Measurements from ENCODE around the gene SLC51B.

The SLC51B gene

DNA sequence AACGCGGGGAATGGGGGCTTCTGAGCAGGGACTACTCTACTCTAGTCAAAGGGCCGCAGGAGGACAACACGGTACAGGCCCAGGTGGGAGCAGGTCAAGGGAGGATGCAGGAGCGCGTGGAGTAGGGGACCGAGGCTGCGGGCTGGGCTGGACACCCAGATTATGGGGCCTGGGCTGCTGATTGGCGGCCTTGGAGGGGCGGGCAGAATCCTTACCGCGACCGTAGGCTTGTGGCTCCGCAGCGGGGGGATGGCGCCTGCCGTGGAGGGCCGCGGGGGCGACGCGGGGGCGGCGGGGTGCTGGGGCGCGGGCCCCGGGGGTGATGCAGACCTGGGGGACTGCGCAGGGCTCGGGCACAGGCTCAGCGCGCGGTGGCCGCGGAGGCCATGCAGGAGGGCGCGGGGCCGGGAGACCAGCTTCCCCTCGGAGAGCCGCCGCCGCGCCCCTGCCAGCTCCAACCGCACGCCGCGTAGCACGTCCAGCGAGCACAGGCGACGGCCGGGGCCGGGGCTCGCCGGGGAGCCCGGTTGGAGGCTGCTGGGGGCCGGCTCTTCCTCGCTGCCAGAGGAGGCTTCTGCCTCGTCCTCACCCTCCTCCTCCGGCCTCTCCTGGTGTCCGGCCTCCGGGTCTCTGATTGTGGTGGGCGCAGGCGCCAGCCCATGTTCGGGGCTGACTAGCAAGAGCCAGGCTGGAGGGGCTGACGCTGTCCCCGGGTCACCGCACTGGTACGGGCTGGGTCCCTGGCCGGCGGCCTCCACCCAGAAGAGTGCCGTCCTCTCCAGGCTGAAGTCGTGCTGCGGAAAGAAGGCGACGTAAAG is 56.9 kb downstream of the SLC51B start:
- no peak for DNase-seq

DNA sequence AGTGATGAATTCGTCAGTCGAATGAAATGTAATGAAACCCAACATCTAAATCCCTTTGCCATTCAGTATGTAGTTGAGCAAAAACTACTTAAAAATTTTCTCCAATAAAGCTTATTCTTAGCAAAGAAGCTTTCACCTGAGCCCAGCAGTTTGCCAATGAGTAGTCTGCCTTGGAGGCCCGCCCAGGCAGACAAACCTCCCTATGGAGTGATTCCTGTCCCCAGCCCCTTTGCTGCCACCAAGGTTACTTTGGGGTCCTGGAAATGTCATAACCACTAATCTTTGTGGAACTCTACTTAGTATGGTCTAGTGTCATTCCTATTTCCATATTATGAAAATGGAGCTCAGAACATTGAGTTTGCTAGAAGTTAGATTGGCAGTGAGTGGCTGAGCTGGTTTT is 57.7 kb downstream of the SLC51B start:
- DNase-seq, result no peak

Measured in NCI-H1436 treated with DMSO at 0.1 percent for 48 hours (cell line).